ENCODE data around the gene BRAF. TPM values are rescaled to one million over a fixed set of nuclear protein-coding genes. Genes with fewer than 3 reads are reported as not detected.
A peak's percentile ranks its signal among the peaks of the same experiment; 100 is the strongest.

The BRAF gene
- total RNA-seq, 1 experiment from 2014 or later, result 15.2 TPM

DNA sequence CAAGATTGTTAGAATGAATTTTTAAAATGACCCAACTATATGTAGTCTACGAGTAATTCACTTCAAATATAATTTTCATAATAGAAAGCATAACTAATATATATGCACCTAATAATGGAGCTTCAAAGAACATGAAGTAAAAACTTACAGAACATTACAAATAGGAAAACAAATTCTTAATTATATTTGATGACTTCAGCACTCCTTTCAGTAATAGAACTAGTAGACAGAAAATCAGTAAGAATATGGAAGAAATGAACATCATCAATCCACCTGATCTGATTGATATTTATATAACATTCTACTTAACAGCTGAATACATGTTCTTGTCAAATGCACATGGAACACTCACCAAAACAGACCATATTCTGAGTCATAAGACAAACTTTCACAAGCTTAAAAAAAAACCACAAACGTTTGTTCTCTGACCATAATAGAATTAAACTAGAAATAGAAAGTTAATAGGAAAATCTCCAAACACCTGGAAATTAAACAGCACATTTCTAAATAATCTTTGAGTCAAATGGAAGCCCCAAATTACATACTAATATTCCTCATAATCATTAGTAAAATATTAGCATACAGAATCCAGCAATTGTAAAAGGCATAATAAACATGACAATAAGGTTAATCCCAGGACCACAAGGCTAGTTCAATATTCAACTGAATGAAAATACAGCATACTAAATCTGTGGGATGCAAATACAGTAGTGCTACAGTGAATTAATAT lies 48.0 kb downstream of the BRAF start:
- Histone ChIP-seq H3K9ac (ENCODE audit: low read length) (no peak overlapping the region), H3K27me3 (ENCODE audit: low read length) (no peaks in the 10 kb centered on the region), H2AFZ (ENCODE audit: low read length) (no peak overlapping the region), H3K4me2 (ENCODE audit: low read length) (peak overlapping the region; percentile 68), H3K4me3 (ENCODE audit: low read length) (0 out of 2 replicates have a peak overlapping the region, but pooled peaks have one; percentile 46), H3K4me1 (ENCODE audit: insufficient read depth, low read length) (peaks cover 12% of the 10 kb centered on the region), H3F3A (ENCODE audit: low read length, unreplicated experiment) (no peaks in the 10 kb centered on the region), H3K79me2 (ENCODE audit: low read length) (peaks cover 52% of the 10 kb centered on the region), H3K9me3 (ENCODE audit: low read length) (no peaks in the 10 kb centered on the region), H3K36me3 (ENCODE audit: low read depth, low read length) (no peaks in the 10 kb centered on the region), H4K20me1 (ENCODE audit: low read length) (peaks cover 10% of the 10 kb centered on the region; the same call in 1 of the 2 replicates), H3K27ac (ENCODE audit: low read length) (peak overlapping the region; percentile 22), H3K9me2 (replicated peaks; ENCODE audit: low read length) (no peaks in the 10 kb centered on the region)
- ATAC-seq, result peak; percentile 85
- POLR2A ChIA-PET (ENCODE audit: unreplicated experiment), result interaction anchor here (0.6 kb wide), 2 partner anchors 47 to 48 kb away, joined by 3 to 5 read pairs; no protein-coding TSS in a partner anchor
- CTCF ChIA-PET, result interaction anchor here (1.0 kb wide), 1 partner anchor 66 kb away, joined by 3 read pairs; no protein-coding TSS in a partner anchor
- TF ChIP-seq EZH2 (IDR thresholded peaks at IDR 0.05; ENCODE audit: low read length, unreplicated experiment) (no peak), EZH2phosphoT487 (IDR thresholded peaks at IDR 0.05; ENCODE audit: borderline replicate concordance, low read length) (no peak)
- TF ChIP-seq, protein P1, sequence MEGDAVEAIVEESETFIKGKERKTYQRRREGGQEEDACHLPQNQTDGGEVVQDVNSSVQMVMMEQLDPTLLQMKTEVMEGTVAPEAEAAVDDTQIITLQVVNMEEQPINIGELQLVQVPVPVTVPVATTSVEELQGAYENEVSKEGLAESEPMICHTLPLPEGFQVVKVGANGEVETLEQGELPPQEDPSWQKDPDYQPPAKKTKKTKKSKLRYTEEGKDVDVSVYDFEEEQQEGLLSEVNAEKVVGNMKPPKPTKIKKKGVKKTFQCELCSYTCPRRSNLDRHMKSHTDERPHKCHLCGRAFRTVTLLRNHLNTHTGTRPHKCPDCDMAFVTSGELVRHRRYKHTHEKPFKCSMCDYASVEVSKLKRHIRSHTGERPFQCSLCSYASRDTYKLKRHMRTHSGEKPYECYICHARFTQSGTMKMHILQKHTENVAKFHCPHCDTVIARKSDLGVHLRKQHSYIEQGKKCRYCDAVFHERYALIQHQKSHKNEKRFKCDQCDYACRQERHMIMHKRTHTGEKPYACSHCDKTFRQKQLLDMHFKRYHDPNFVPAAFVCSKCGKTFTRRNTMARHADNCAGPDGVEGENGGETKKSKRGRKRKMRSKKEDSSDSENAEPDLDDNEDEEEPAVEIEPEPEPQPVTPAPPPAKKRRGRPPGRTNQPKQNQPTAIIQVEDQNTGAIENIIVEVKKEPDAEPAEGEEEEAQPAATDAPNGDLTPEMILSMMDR (conservative IDR thresholded peaks at IDR 0.05; ENCODE audit: low read depth, low read length), result no peak
- peak; percentile 75 for DNase-seq
- BruUV-seq (replicated peaks), result no TSS peak
- intact Hi-C loops (cut with micrococcal nuclease), result loop anchor here (2.0 kb wide), 2 partner anchors 22 to 48 kb away; partner anchors contain the start of gene BRAF

DNA sequence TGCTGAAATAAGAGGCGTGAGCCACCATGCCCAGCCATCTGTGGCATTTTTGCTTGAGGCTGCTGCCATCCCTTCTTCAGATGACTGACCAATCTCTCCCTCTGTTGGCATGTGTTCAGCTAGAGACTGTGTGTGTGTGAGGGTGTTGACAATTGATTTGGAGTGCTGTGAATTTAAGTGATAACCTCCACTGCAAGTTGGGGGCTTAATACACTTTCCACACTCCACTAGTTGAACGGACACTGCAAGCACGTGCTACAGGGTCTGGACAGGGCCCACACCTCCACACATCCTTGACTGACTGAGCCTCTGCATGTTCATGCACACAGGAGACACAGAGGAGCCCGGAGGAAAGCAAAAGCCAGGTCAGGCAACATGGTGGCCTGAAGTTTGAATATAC lies 51.3 kb downstream of the BRAF start:
- no peaks in the 10 kb centered on the region for H3F3A ChIP-seq (ENCODE audit: low read length, unreplicated experiment)
- ChIA-PET POLR2A (ENCODE audit: unreplicated experiment) (no interaction called here), CTCF (no interaction called here)
- H4K20me1 ChIP-seq (ENCODE audit: low read length), result peaks cover 10% of the 10 kb centered on the region; the same call in 1 of the 2 replicates
- intact Hi-C loops (cut with micrococcal nuclease), result no loop called here
- no peak overlapping the region for H3K4me3 ChIP-seq (ENCODE audit: low read length)
- TF ChIP-seq, protein P1 (conservative IDR thresholded peaks at IDR 0.05; ENCODE audit: low read depth, low read length), result no peak
- TF ChIP-seq EZH2 (IDR thresholded peaks at IDR 0.05; ENCODE audit: low read length, unreplicated experiment), result no peak
- TF ChIP-seq EZH2phosphoT487 (IDR thresholded peaks at IDR 0.05; ENCODE audit: borderline replicate concordance, low read length), result no peak
- ATAC-seq (no peak), DNase-seq (no peak)
- no TSS peak for BruUV-seq (replicated peaks)
- H3K27ac ChIP-seq (ENCODE audit: low read length), result no peak overlapping the region
- H3K9me3 ChIP-seq (ENCODE audit: low read length), result no peaks in the 10 kb centered on the region
- no peak overlapping the region for H3K4me2 ChIP-seq (ENCODE audit: low read length)
- no peaks in the 10 kb centered on the region for H3K27me3 ChIP-seq (ENCODE audit: low read length)
- H3K36me3 ChIP-seq (ENCODE audit: low read depth, low read length), result no peaks in the 10 kb centered on the region
- H3K9ac ChIP-seq (ENCODE audit: low read length), result no peak overlapping the region
- H3K9me2 ChIP-seq (replicated peaks; ENCODE audit: low read length), result no peaks in the 10 kb centered on the region
- H3K4me1 ChIP-seq (ENCODE audit: insufficient read depth, low read length), result peaks cover 12% of the 10 kb centered on the region
- peaks cover 55% of the 10 kb centered on the region for H3K79me2 ChIP-seq (ENCODE audit: low read length)
- H2AFZ ChIP-seq (ENCODE audit: low read length), result no peak overlapping the region

DNA sequence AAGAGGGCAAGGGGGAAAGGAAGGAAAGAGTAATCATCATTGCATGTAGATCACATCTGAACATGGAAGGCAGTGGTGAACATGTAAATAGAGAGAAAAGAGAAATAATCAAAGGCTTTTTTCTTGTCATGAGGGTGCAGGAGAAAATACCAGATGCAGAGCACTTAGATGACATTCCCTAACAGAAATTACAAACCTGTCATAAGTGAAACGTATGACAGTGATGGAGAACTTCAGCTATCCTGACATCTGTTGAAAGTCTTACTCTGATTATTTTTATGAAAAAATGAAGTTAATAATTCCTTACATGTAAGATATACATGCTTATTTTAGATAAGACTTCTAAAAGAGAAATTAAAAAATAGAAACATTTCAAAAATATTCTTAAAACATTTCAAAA lies 54.7 kb downstream of the BRAF start:
- H3K4me3 ChIP-seq (ENCODE audit: low read length), result no peak overlapping the region
- H4K20me1 ChIP-seq (ENCODE audit: low read length), result no peaks in the 10 kb centered on the region
- H3F3A ChIP-seq (ENCODE audit: low read length, unreplicated experiment), result no peaks in the 10 kb centered on the region
- H3K9me3 ChIP-seq (ENCODE audit: low read length), result no peaks in the 10 kb centered on the region
- TF ChIP-seq EZH2 (IDR thresholded peaks at IDR 0.05; ENCODE audit: low read length, unreplicated experiment) (no peak), EZH2phosphoT487 (IDR thresholded peaks at IDR 0.05; ENCODE audit: borderline replicate concordance, low read length) (no peak)
- TF ChIP-seq, protein P1 (conservative IDR thresholded peaks at IDR 0.05; ENCODE audit: low read depth, low read length), result no peak
- H3K36me3 ChIP-seq (ENCODE audit: low read depth, low read length), result no peaks in the 10 kb centered on the region
- ChIA-PET POLR2A (ENCODE audit: unreplicated experiment) (interaction anchor here (0.5 kb wide), 1 partner anchor 658 kb away, joined by 4 read pairs; no protein-coding TSS in a partner anchor), CTCF (no interaction called here)
- H3K79me2 ChIP-seq (ENCODE audit: low read length), result peaks cover 42% of the 10 kb centered on the region
- no peak overlapping the region for H3K4me2 ChIP-seq (ENCODE audit: low read length)
- no peaks in the 10 kb centered on the region for H3K9me2 ChIP-seq (replicated peaks; ENCODE audit: low read length)
- BruUV-seq (replicated peaks), result no TSS peak
- intact Hi-C loops (cut with micrococcal nuclease), result no loop called here
- H3K27ac ChIP-seq (ENCODE audit: low read length), result no peak overlapping the region
- no peak overlapping the region for H2AFZ ChIP-seq (ENCODE audit: low read length)
- DNase-seq, result no peak
- H3K4me1 ChIP-seq (ENCODE audit: insufficient read depth, low read length), result no peaks in the 10 kb centered on the region
- H3K9ac ChIP-seq (ENCODE audit: low read length), result no peak overlapping the region
- ATAC-seq, result no peak
- no peaks in the 10 kb centered on the region for H3K27me3 ChIP-seq (ENCODE audit: low read length)

All from PC-3 (cell line).